Measurements from ENCODE around the gene SLC2A5. TPM values are rescaled to one million over a fixed set of nuclear protein-coding genes. Genes with fewer than 3 reads are reported as not detected.

The SLC2A5 gene
- total RNA-seq, 1 donor from 2014 or later, result 3.6 TPM

GRCh38 chr1:9079988-9080704 lies 10.7 kb upstream of the SLC2A5 start:
- intact Hi-C loops (cut with micrococcal nuclease), result loop anchor here (5.0 kb wide), 1 partner anchor 73 kb away; no protein-coding TSS in a partner anchor
- Mint-ChIP-seq H3K4me1 (peaks cover 85% of the 10 kb centered on the region), H3K27ac (peak overlapping the region; percentile 5), H3K36me3 (ENCODE audit: low read depth) (no peaks in the 10 kb centered on the region), H3K4me3 (no peak overlapping the region), H3K27me3 (peaks cover 11% of the 10 kb centered on the region), H3K9me3 (no peaks in the 10 kb centered on the region)
- ChIA-PET CTCF (no interaction called here), POLR2A (interaction anchor here (0.6 to 1.2 kb wide), 4 partner anchors 10 to 263 kb away, joined by 3 to 6 read pairs (median 4); no protein-coding TSS in a partner anchor)
- TF ChIP-seq, protein P1, sequence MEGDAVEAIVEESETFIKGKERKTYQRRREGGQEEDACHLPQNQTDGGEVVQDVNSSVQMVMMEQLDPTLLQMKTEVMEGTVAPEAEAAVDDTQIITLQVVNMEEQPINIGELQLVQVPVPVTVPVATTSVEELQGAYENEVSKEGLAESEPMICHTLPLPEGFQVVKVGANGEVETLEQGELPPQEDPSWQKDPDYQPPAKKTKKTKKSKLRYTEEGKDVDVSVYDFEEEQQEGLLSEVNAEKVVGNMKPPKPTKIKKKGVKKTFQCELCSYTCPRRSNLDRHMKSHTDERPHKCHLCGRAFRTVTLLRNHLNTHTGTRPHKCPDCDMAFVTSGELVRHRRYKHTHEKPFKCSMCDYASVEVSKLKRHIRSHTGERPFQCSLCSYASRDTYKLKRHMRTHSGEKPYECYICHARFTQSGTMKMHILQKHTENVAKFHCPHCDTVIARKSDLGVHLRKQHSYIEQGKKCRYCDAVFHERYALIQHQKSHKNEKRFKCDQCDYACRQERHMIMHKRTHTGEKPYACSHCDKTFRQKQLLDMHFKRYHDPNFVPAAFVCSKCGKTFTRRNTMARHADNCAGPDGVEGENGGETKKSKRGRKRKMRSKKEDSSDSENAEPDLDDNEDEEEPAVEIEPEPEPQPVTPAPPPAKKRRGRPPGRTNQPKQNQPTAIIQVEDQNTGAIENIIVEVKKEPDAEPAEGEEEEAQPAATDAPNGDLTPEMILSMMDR (IDR thresholded peaks at IDR 0.05), result no peak
- DNase-seq, result no peak
- ATAC-seq (ENCODE audit: low read depth), result no peak

DNA sequence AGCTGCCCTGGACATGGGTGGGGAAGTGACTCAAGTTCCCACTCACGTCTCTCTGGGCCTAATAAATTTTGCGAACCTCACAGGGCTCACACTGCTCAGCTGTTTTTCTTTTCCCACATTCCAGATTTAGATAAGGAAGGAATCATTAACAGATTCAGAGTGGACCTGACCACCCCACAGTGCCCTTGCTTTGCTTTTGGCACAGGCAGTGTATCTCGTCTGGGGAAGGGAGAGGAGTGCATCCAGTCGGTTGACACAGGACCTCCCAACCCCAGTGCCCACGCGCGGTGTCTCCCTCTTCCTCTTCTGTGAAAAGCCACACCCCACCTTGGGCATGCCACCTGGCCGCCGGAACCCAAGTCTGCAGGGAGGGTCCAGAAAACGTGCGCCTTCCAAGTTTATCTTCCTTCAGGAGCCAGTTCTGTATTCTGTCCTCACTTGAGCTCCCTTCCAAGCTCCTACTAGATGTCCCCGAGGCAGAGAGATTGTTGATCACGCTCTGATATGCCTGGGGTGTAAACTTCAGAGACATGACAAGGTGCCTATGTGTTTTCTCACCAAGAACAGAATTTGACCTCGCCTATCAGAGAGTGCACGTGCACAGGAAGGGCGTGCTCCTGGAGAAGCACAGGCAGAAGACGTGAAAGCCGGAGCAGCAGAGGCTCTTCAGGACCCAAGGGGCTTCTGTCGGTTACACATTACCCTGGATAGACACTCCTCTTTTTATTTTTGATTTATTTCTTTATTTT lies 9.5 kb upstream of the SLC2A5 start:
- peaks cover 87% of the 10 kb centered on the region for H3K4me1 Mint-ChIP-seq
- H3K4me3 Mint-ChIP-seq, result peak overlapping the region; percentile 9
- CTCF ChIA-PET, result no interaction called here

DNA sequence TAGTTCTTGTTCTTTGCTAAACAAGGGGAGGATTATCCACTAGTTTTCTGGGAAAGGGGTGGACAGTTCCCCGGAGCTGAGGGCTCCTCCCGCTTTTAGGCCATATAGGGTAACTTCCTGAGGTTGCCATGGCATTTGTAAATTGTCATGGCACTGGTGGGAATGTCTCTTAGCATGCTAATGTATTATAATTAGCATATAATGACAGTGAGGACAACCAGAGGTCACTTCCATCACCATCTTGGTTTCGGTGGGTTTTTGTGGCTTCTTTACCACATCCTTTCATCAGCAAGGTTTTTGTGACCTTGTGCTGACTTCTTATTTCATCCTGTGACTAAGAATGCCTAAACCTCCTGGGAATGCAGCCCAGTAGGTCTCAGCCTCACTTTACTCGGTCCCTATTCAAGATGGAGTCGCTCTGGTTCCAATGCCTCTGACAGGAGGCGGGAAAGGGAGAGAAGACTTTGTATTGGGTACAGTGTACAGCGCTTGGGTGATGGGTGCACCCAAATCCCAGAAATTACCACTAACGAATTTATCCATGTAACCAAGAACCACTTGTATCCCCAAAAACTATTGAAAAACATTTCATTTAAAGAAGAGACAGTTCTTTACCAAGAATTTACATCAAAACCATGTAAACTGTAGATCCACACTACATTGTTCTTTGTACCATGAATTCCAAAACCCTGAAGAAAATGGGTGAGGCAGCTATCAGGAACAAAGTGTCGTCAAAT lies 8.7 kb upstream of the SLC2A5 start:
- H3K4me1 Mint-ChIP-seq, result peaks cover 92% of the 10 kb centered on the region

More for the DNA sequence above, 9.5 kb upstream of the SLC2A5 start:
- intact Hi-C loops (cut with micrococcal nuclease), result loop anchor here (1.0 kb wide), 2 partner anchors 7 to 10 kb away; partner anchors contain the start of gene SLC2A5
- Mint-ChIP-seq H3K27me3 (peaks cover 7% of the 10 kb centered on the region), H3K27ac (peak overlapping the region; percentile 4), H3K36me3 (ENCODE audit: low read depth) (no peaks in the 10 kb centered on the region), H3K9me3 (no peaks in the 10 kb centered on the region)
- TF ChIP-seq, protein P1 (IDR thresholded peaks at IDR 0.05), result no peak
- DNase-seq (no peak), ATAC-seq (ENCODE audit: low read depth) (no peak)
- POLR2A ChIA-PET, result interaction anchor here (0.5 to 0.7 kb wide), 4 partner anchors 8 to 43 kb away, joined by 3 read pairs; no protein-coding TSS in a partner anchor

DNA sequence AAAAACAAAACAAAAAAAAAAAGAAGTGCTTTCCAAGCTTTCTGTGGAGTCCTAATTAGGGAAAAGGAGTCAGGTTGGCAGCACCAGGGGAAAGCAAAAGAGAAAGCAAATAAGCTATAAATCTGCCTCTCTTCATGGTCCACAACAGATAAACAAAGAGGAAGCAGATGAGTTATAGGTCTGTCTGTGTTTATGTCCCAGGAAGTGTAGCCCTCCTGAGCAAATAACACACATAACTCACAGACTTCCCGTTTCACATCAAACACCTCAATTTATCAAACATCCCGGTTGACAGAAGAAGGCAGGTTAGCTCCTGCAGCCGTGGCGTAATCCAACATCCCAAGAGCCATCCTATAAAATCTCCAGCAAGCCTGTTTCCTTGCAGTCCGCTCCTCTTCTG lies 5.6 kb upstream of the SLC2A5 start:
- ChIA-PET POLR2A (interaction anchor here (1.1 to 1.2 kb wide), 2 partner anchors 70 to 215 kb away, joined by 3 read pairs; no protein-coding TSS in a partner anchor), CTCF (interaction anchor here (1.1 kb wide), 1 partner anchor 70 kb away, joined by 5 read pairs; no protein-coding TSS in a partner anchor)
- H3K4me3 Mint-ChIP-seq, result peak overlapping the region; percentile 55

More for the DNA sequence above, 8.7 kb upstream of the SLC2A5 start:
- H3K4me3 Mint-ChIP-seq, result peak overlapping the region; percentile 48
- POLR2A ChIA-PET, result interaction anchor here (0.5 to 0.6 kb wide), 3 partner anchors 8 to 314 kb away, joined by 3 read pairs; no protein-coding TSS in a partner anchor
- H3K27ac Mint-ChIP-seq, result no peak overlapping the region
- no peak for DNase-seq
- ATAC-seq (ENCODE audit: low read depth), result peak; percentile 36
- intact Hi-C loops (cut with micrococcal nuclease), result loop anchor here (1.0 kb wide), 2 partner anchors 8 to 9 kb away; partner anchors contain the start of gene SLC2A5
- CTCF ChIA-PET, result no interaction called here
- TF ChIP-seq, protein P1 (IDR thresholded peaks at IDR 0.05), result no peak
- no peaks in the 10 kb centered on the region for H3K9me3 Mint-ChIP-seq
- peaks cover 7% of the 10 kb centered on the region for H3K27me3 Mint-ChIP-seq
- H3K36me3 Mint-ChIP-seq (ENCODE audit: low read depth), result no peaks in the 10 kb centered on the region

More for the DNA sequence above, 5.6 kb upstream of the SLC2A5 start:
- Mint-ChIP-seq H3K27ac (peak overlapping the region; percentile 89), H3K4me1 (peaks cover 81% of the 10 kb centered on the region), H3K36me3 (ENCODE audit: low read depth) (no peaks in the 10 kb centered on the region), H3K9me3 (no peaks in the 10 kb centered on the region), H3K27me3 (peaks cover 7% of the 10 kb centered on the region)
- DNase-seq, result no peak
- TF ChIP-seq, protein P1 (IDR thresholded peaks at IDR 0.05), result no peak
- intact Hi-C loops (cut with micrococcal nuclease), result no loop called here
- ATAC-seq (ENCODE audit: low read depth), result peak; percentile 54

All from activated B cell treated with CpG ODN at 0.5 μM for 24 hours (primary cell).